ENCODE results near the gene RAP1B. TPM values are rescaled to one million over a fixed set of nuclear protein-coding genes. Genes with fewer than 3 reads are reported as not detected.

Gene RAP1B
- total and polyA plus RNA-seq, 2 of the 4 experiments (the other 2 are of a cell fraction), result 159 to 200 TPM

GRCh38 chr12:68611806-68612160, 1.1 kb downstream of the RAP1B start:
- POLR2A ChIA-PET (ENCODE audit: unreplicated experiment), result interaction anchor here (0.6 kb wide), 2 partner anchors 134 to 295 kb away, joined by 3 to 4 read pairs; partner anchors contain the start of gene SLC35E3
- H2BK15ac ChIP-seq (ENCODE audit: low read depth, low read length), result no peak overlapping the region
- H3K56ac ChIP-seq (ENCODE audit: extremely low read depth, insufficient read depth, low read length), result peak overlapping the region; percentile 72
- peak overlapping the region; percentile 75 for H3K23ac ChIP-seq (ENCODE audit: low read depth, low read length)
- CTCF ChIA-PET, result interaction anchor here (0.7 to 0.9 kb wide), 2 partner anchors 10 to 11 kb away, joined by 3 read pairs; no protein-coding TSS in a partner anchor
- H2AK9ac ChIP-seq (replicated peaks; ENCODE audit: low read depth, low read length, poor library complexity), result no peak overlapping the region
- H2BK5ac ChIP-seq (ENCODE audit: low read depth, low read length, poor library complexity, severe bottlenecking), result peak overlapping the region; percentile 78
- H3K79me1 ChIP-seq (ENCODE audit: low read depth in 1 of 2, low read length in 2 of 2), result peaks cover 0 to 14% of the 10 kb centered on the region in 2 experiments; a peak in 2 of 4 replicates
- TF ChIP-seq CEBPB (IDR thresholded peaks at IDR 0.05; ENCODE audit: low read depth, low read length) (no peak), RAD21 (IDR thresholded peaks at IDR 0.05; ENCODE audit: low read length) (no peak), BHLHE40 (IDR thresholded peaks at IDR 0.05; ENCODE audit: low read depth, low read length) (no peak), MAFK (IDR thresholded peaks at IDR 0.05; ENCODE audit: low read depth, low read length) (no peak), FOS (IDR thresholded peaks at IDR 0.05; ENCODE audit: low read depth, low read length) (no peak), POLR2A (IDR thresholded peaks at IDR 0.05; ENCODE audit: low read depth, low read length) (no peak; the same call in 1 of the 2 replicates), USF2 (IDR thresholded peaks at IDR 0.05; ENCODE audit: low read depth, low read length) (no peak), NFE2L2 (IDR thresholded peaks at IDR 0.05; ENCODE audit: low read depth, low read length) (no peak), CHD1 (IDR thresholded peaks at IDR 0.05; ENCODE audit: low read depth, low read length) (no peak), MAZ (IDR thresholded peaks at IDR 0.05; ENCODE audit: borderline replicate concordance, low read depth, low read length) (no peak), MXI1 (IDR thresholded peaks at IDR 0.05; ENCODE audit: borderline replicate concordance, low read depth, low read length) (no peak), RCOR1 (IDR thresholded peaks at IDR 0.05; ENCODE audit: insufficient replicate concordance, low read length) (no peak), ELK1 (IDR thresholded peaks at IDR 0.05; ENCODE audit: borderline replicate concordance, low read depth, low read length) (no peak), RFX5 (IDR thresholded peaks at IDR 0.05; ENCODE audit: low read depth, low read length) (no peak)
- no peak overlapping the region; the same call in 1 of the 2 replicates for H4K91ac ChIP-seq (ENCODE audit: insufficient read depth, low read depth, low read length)
- H3K27me3 ChIP-seq (ENCODE audit: control insufficient read depth, insufficient read depth, low read length), result no peaks in the 10 kb centered on the region
- peaks cover 39% of the 10 kb centered on the region for H4K20me1 ChIP-seq (ENCODE audit: insufficient read depth, low read length)
- WGBS, 2 experiments (ENCODE audit: extremely low coverage in 2 of 2, insufficient read length in 1 of 2), result no CpG with 5 or more reads among the region's 8 CpGs
- no peak overlapping the region for H2BK20ac ChIP-seq (ENCODE audit: low read depth, low read length)
- peak overlapping the region; percentile 58 for H4K5ac ChIP-seq (ENCODE audit: low read depth, low read length)
- H2AK5ac ChIP-seq (ENCODE audit: low read depth, low read length), result 0 out of 2 replicates have a peak overlapping the region, but pooled peaks have one; percentile 5
- H3K27ac ChIP-seq (ENCODE audit: insufficient read depth, low read length), result peak overlapping the region; percentile 100
- H3K9me1 ChIP-seq (ENCODE audit: insufficient read depth, low read length), result peaks cover 8% of the 10 kb centered on the region
- H4K8ac ChIP-seq (ENCODE audit: low read depth in 2 of 2, low read length in 2 of 2), result peak overlapping the region; percentile 59 to 64
- H2AFZ ChIP-seq (replicated peaks; ENCODE audit: low read length, poor library complexity), result no peak overlapping the region
- H3K36me3 ChIP-seq (ENCODE audit: control insufficient read depth, insufficient read depth, low read length), result peaks cover 2% of the 10 kb centered on the region; the same call in 1 of the 2 replicates
- DNase-seq (no peak), ATAC-seq (ENCODE audit: low read depth) (no peak)
- H3K14ac ChIP-seq (replicated peaks; ENCODE audit: low read depth, low read length), result peak overlapping the region; percentile 76
- 0 out of 2 replicates have a peak, but pooled peaks cover 2% of the 10 kb centered on the region for H3K4me1 ChIP-seq (ENCODE audit: control insufficient read depth, insufficient read depth, low read length)
- peak overlapping the region; percentile 98 for H3K9ac ChIP-seq (ENCODE audit: low read depth, low read length)
- H3K18ac ChIP-seq (ENCODE audit: low read depth, low read length), result peak overlapping the region; percentile 97
- in situ Hi-C loops (cut with MboI; ENCODE audit: low sequenced_read_pairs), result no loop called here
- peak overlapping the region; percentile 86 for H3K4me3 ChIP-seq (ENCODE audit: insufficient read depth, low read depth, low read length)
- peak overlapping the region; percentile 24; the same call in 1 of the 2 replicates for H2BK120ac ChIP-seq (ENCODE audit: low read depth, low read length)
- no TSS peak for BruUV-seq (replicated peaks)
- H3K4me2 ChIP-seq (ENCODE audit: low read depth, low read length), result peak overlapping the region; percentile 92
- peak overlapping the region; percentile 84; the same call in 1 of the 2 replicates for H3K4ac ChIP-seq (ENCODE audit: low read depth, low read length)
- dilution Hi-C loops (cut with HindIII; ENCODE audit: low sequenced_read_pairs, unreplicated experiment), result no loop called here
- H3K9me3 ChIP-seq (ENCODE audit: control insufficient read depth, insufficient read depth, low read length), result no peaks in the 10 kb centered on the region
- intact Hi-C loops (cut with micrococcal nuclease), result loop anchor here (1.0 to 5.0 kb wide), 4 partner anchors 75 to 389 kb away; partner anchors contain the start of gene NUP107

Data from IMR-90 (cell line).